GM12878 (cell line): Measurements from ENCODE around the gene PPP1CA. TPM values are rescaled to one million over a fixed set of nuclear protein-coding genes. Genes with fewer than 3 reads are reported as not detected.

Experiments
- ATAC-seq: fragments of 200-7000 bp; cut with Tn5 transposase; 3 replicates; pipeline ENCODE4 v1.9.1; 2020; ENCODE audit warnings: mild to moderate bottlenecking, moderate library complexity
- BruUV-seq: library from RNA; stranded (reverse); fragments of 400-500 nt; replicated peaks from 2 replicates; lab custom pipeline; 2021; lab: Mats Ljungman, UMichigan
- CTCF ChIA-PET: fragments of 300-600 bp; sonication (Branson Sonifier 250); formaldehyde crosslinking; extraction: SDS; loops from one replicate; lab custom pipeline; 2021; ENCODE audit warnings: inconsistent platforms; lab: Yijun Ruan, JAX
- POLR2A ChIA-PET: fragments of 350-600 bp; formaldehyde crosslinking; extraction: SDS; loops from one replicate; lab custom pipeline; 2021; ENCODE audit warnings: inconsistent platforms; lab: Charles Lee
- RAD21 ChIA-PET: fragments of 300-600 bp; sonication (Branson Sonifier 250); formaldehyde crosslinking; loops from one replicate; lab custom pipeline; 2023; ENCODE audit warnings: antibody characterized with exemption; ENCODE audit not compliant: unreplicated experiment; lab: Charles Lee
- SMC1A ChIA-PET: fragments of 300-600 bp; sonication (Branson Sonifier 250); formaldehyde crosslinking; loops from one replicate; lab custom pipeline; 2023; ENCODE audit not compliant: unreplicated experiment, uncharacterized antibody; lab: Charles Lee
- DNase-seq: peaks from one replicate; pipeline ENCODE4 v3.0.0-alpha.2; 2011; ENCODE audit warnings: low read depth, low spot score
- FAIRE-seq: peaks from 3 replicates; lab custom pipeline; 2011; peaks lifted over from hg19 to GRCh38; lab: Jason Lieb, UNC
- H2AFZ ChIP-seq: 2 replicates; pipeline ENCODE4 v1.6.0; 2011; ENCODE audit warnings: low read depth, low read length, control low read depth; ENCODE audit not compliant: control insufficient read depth
- H3K27ac ChIP-seq: 2 replicates; pipeline ENCODE4 v1.5.1; 2011; ENCODE audit warnings: control low read depth; ENCODE audit not compliant: control insufficient read depth, insufficient read depth
- H3K27me3 ChIP-seq, 2 experiments: replicated peaks in 1 of 2; 2 replicates each; pipeline versions ENCODE4 v1.6.0 to v1.6.1; 2011; ENCODE audit warnings: low read length in 1 of 2; ENCODE audit not compliant: control insufficient read depth in 2 of 2, insufficient read depth in 2 of 2
- H3K36me3 ChIP-seq, 2 experiments: 2 replicates each; pipeline ENCODE4 v1.5.1; 2011; ENCODE audit warnings: low read length in 1 of 2; ENCODE audit not compliant: control insufficient read depth in 2 of 2, insufficient read depth in 2 of 2
- H3K4me1 ChIP-seq: 2 replicates; pipeline ENCODE4 v1.6.1; 2011; ENCODE audit warnings: mild to moderate bottlenecking, low read length, moderate library complexity, mixed read lengths; ENCODE audit not compliant: control insufficient read depth, insufficient read depth
- H3K4me2 ChIP-seq: 2 replicates; pipeline ENCODE4 v1.6.0; 2011; ENCODE audit warnings: control low read depth; ENCODE audit not compliant: control insufficient read depth, insufficient read depth
- H3K4me3 ChIP-seq: fragments of 200-600 bp; sonication (generic); 2 replicates; pipeline ENCODE4 v1.5.1; 2016
- H3K79me2 ChIP-seq: 2 replicates; pipeline ENCODE4 v1.6.0; 2011; ENCODE audit warnings: low read length; ENCODE audit not compliant: control insufficient read depth, insufficient read depth
- H3K9ac ChIP-seq: 2 replicates; pipeline ENCODE4 v1.8.0; 2011; ENCODE audit warnings: low read length, control low read depth, mixed read lengths; ENCODE audit not compliant: control insufficient read depth, insufficient read depth
- H3K9me3 ChIP-seq: replicated peaks from 3 replicates; pipeline ENCODE4 v1.5.1; 2011; ENCODE audit warnings: mild to moderate bottlenecking, low read length; ENCODE audit not compliant: control insufficient read depth, insufficient read depth
- H4K20me1 ChIP-seq: 2 replicates; pipeline ENCODE4 v1.6.0; 2011; ENCODE audit not compliant: control insufficient read depth, insufficient read depth
- FOS ChIP-seq: IDR thresholded peaks from 3 replicates; pipeline ENCODE4 v1.6.1; 2011; ENCODE audit warnings: borderline replicate concordance; ENCODE audit not compliant: insufficient read length; ENCODE audit errors: extremely low read depth
- POLR2AphosphoS5 ChIP-seq: IDR thresholded peaks from 2 replicates; pipeline ENCODE4 v1.6.1; 2011; ENCODE audit warnings: mild to moderate bottlenecking, low read length, inconsistent platforms
- WGBS: methylation state at CpG from one replicate; pipeline ENCODE4 v1.1.6; 2016; ENCODE audit warnings: low lambda C conversion rate; ENCODE audit not compliant: insufficient replicate concordance, insufficient coverage; ENCODE audit errors: missing lambda C conversion rate; 5-methylcytosine and 5-hydroxymethylcytosine counted together
- in situ Hi-C: fragments of 300-500 bp; cut with MboI; formaldehyde crosslinking; loops from 9 replicates; pipeline ENCODE4 v1.14.3; 2018; ENCODE audit warnings: mixed read lengths
- intact Hi-C: fragments of 100-400 bp; cut with micrococcal nuclease; formaldehyde crosslinking; loops from one replicate; pipeline ENCODE4 v1.14.2; 2022; ENCODE audit not compliant: unreplicated experiment
- polyA plus RNA-seq, 11 experiments: library from polyadenylated mRNA; depleted of rRNA in 4 of 11; unstranded in 6 of 11; stranded (reverse) in 5 of 11; fragments of >200 nt; fragmentation: Nextera tagmentation in 4 of 11; fragmentation: Illumina TruSeq in 1 of 11; extraction: Ambion mirVana in 4 of 11; extraction: Trizol in 1 of 11; gene quantifications; 1 replicate in 1 of 11; 2 replicates in 10 of 11; pipeline versions ENCODE4 v1.2.1 to v1.2.3, GENCODE V29; 2011 to 2016; ENCODE audit warnings: inconsistent platforms in 2 of 11, missing spikeins in 2 of 11, low read depth in 1 of 11
- total RNA-seq, 4 experiments: library from RNA; depleted of rRNA in 3 of 4; stranded (reverse); fragments of >200 nt in 3 of 4; fragmentation: Illumina TruSeq in 1 of 4; extraction: Trizol in 1 of 4; gene quantifications; 2 replicates each; pipeline versions ENCODE4 v1.2.1 to v1.2.3, GENCODE V29; 2013 to 2021

PPP1CA gene
- total and polyA plus RNA-seq, 10 of the 15 experiments (the other 5 are each of a cell fraction or from before 2014, with no cell fraction given): 26.4 to 458 (median 240) TPM

- H3K36me3 ChIP-seq: peaks cover 2 to 5% of the 10 kb centered on the region in 2 experiments; a peak in 3 of 4 replicates
- H4K20me1 ChIP-seq: no peaks in the 10 kb centered on the region
- H2AFZ ChIP-seq: no peak overlapping the region
- peak overlapping the region; percentile 81 for H3K4me2 ChIP-seq
- peaks cover 24% of the 10 kb centered on the region for H3K79me2 ChIP-seq
- DNase-seq: no peak
- H3K4me1 ChIP-seq: peaks cover 7% of the 10 kb centered on the region
- H3K27me3 ChIP-seq: no peaks in the 10 kb centered on the region
- H3K4me3 ChIP-seq: peak overlapping the region; percentile 100
- SMC1A ChIA-PET: interaction anchor here (1.0 to 1.7 kb wide), 2 partner anchors 28 to 30 kb away, joined by 3 to 10 read pairs; partner anchors contain the start of gene PPP1CA
- H3K27ac ChIP-seq: peak overlapping the region; percentile 69
- no peak for FAIRE-seq
- in situ Hi-C loops: no loop called here
- peak overlapping the region; percentile 93 for H3K9ac ChIP-seq
- CTCF ChIA-PET: interaction anchor here (1.1 to 1.2 kb wide), 3 partner anchors 8 to 199 kb away, joined by 3 to 4 read pairs (median 3); partner anchors contain the start of genes PPP1CA and PTPRCAP
- ATAC-seq: peak; percentile 1; the same call in 2 of the 3 replicates
- 33% methylated on average over 12 of the region's 12 CpGs for WGBS
- H3K9me3 ChIP-seq: no peaks in the 10 kb centered on the region
- BruUV-seq: TSS peak; percentile 68
- TF ChIP-seq POLR2AphosphoS5: peak; percentile 59; the same call in 1 of the 2 replicates
- no peak for TF ChIP-seq FOS
- RAD21 ChIA-PET: interaction anchor here (1.3 to 2.1 kb wide), 5 partner anchors 8 to 83 kb away, joined by 3 to 8 read pairs (median 5); partner anchors contain the start of genes PTPRCAP and TBC1D10C
- POLR2A ChIA-PET: interaction anchor here (0.6 to 4.4 kb wide), 15 partner anchors 9 to 76 kb away, joined by 3 to 28 read pairs (median 4); partner anchors contain the start of genes AIP, CORO1B, PPP1CA and PTPRCAP
- intact Hi-C loops: no loop called here
Observed at GRCh38 chr11:67429038-67429668, 27.5 kb upstream of the PPP1CA start.
